Activated naive CD4-positive, alpha-beta T cell treated with anti-CD3 and anti-CD28 coated beads, Interleukin-2, amount 10 ng/mL, durations not matched to agents 7 days and 5 days (primary cell): Measurements from ENCODE around the gene LRRC25.
"Not testable (repeated sequence)": the region's sequence is repeated elsewhere in the genome, so short reads cannot be mapped to it uniquely, and the experiment has no call there.

Source experiments
- CTCF ChIA-PET: fragments of 350-600 bp; sonication (Branson Sonifier 250); formaldehyde crosslinking; loops from one replicate; lab custom pipeline; 2021; ENCODE audit warnings: antibody characterized with exemption; lab: Charles Lee
- DNase-seq: peaks from one replicate; pipeline ENCODE4 v3.0.0-alpha.2; 2020
- H3K27ac Mint-ChIP-seq: one replicate; pipeline ENCODE4 v1.8.0; 2021; ENCODE audit warnings: mild to moderate bottlenecking, moderate library complexity, mixed read lengths
- H3K27me3 Mint-ChIP-seq: one replicate; pipeline ENCODE4 v1.8.0; 2021; ENCODE audit warnings: mild to moderate bottlenecking, mixed read lengths
- H3K36me3 Mint-ChIP-seq: one replicate; pipeline ENCODE4 v1.8.0; 2021; ENCODE audit warnings: mixed read lengths
- H3K4me1 Mint-ChIP-seq: one replicate; pipeline ENCODE4 v1.8.0; 2021; ENCODE audit warnings: mixed read lengths
- H3K4me3 Mint-ChIP-seq: one replicate; pipeline ENCODE4 v1.8.0; 2021; ENCODE audit warnings: mild to moderate bottlenecking, moderate library complexity, mixed read lengths
- H3K9me3 Mint-ChIP-seq: one replicate; pipeline ENCODE4 v1.8.0; 2021; ENCODE audit warnings: mixed read lengths

LRRC25 gene

DNA sequence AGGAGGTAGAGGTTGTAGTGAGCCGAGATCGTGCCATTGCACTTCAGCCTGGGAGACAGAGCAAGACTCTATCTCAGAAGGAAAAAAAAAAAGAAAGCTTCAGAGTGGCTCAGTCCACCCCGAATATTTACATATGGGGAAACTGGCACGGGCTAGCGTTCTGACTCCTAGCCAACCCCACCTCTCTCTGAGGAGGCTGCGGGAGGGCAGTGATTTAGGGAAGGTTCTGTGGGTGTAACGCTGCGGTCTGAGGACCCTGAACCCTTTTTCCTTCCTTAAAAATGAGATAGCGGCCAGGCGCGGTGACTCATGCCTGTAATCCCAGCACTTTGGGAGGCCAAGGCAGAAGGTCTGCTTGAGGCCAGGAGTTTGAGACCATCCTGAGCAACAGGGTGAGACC is 5.0 kb downstream of the LRRC25 start:
- Mint-ChIP-seq H3K4me1 (peaks cover 16% of the 10 kb centered on the region), H3K27me3 (peaks cover 97% of the 10 kb centered on the region), H3K4me3 (no peak overlapping the region), H3K36me3 (no peaks in the 10 kb centered on the region), H3K27ac (no peak overlapping the region), H3K9me3 (no peaks in the 10 kb centered on the region)
- CTCF ChIA-PET = interaction anchor here (0.6 to 7.8 kb wide), 3 partner anchors 9 to 53 kb away, joined by 3 to 96 read pairs (median 3); no protein-coding TSS in a partner anchor
- DNase-seq = no peak

GRCh38 chr19:18391509-18392075 is 5.8 kb downstream of the LRRC25 start:
- Mint-ChIP-seq H3K36me3 (no peaks in the 10 kb centered on the region), H3K27me3 (peaks cover 97% of the 10 kb centered on the region), H3K4me1 (peaks cover 18% of the 10 kb centered on the region), H3K4me3 (no peak overlapping the region), H3K9me3 (no peaks in the 10 kb centered on the region), H3K27ac (no peak overlapping the region)
- no peak for DNase-seq
- CTCF ChIA-PET = interaction anchor here (1.1 to 7.8 kb wide), 2 partner anchors 20 to 63 kb away, joined by 3 to 96 read pairs; no protein-coding TSS in a partner anchor

DNA sequence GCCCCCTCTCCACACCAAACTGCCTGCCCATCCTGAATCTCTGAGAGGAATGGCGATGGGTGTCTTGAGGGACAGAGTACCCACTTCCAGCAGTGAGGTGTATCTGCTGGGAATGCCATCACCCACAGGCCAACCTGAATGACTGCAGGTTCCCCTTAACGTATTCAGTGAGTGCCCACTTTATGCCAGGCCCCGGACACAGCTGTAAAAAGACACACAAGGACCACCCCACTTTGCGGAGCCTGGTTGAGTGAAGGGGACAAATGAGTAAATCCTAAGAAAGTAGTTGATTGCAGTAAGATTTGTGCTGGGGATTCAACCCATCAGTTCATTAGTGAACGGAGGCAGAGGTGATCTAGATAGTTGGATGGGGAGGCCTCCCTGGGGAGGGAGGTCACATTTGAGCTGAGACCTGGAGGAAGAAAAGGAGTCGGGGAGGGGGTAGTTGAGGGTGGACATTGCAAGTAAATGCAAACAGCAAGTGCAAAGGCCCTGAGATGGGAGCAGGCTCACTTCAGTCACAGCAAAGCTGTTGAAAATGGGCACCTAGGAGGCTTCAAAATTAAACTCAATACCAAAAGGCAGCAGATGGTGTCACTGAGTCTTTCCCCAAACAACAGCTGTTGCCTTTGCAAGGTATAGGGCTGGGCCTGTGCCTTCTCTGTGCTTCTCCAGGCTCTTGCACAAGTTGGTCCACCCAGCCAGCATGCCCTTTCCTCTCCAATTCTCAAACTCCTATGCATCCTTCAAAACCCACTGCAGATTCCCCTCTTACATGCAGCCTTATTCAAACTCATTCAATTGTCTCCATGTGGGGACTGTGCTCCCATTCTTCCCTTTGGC is 7.1 kb downstream of the LRRC25 start:
- peaks cover 25% of the 10 kb centered on the region for H3K4me1 Mint-ChIP-seq
- CTCF ChIA-PET = interaction anchor here (1.1 to 7.8 kb wide), 9 partner anchors 10 to 111 kb away, joined by 3 to 96 read pairs (median 8); partner anchors contain the start of gene SSBP4
- no peak overlapping the region for H3K27ac Mint-ChIP-seq
- no peak for DNase-seq
- no peaks in the 10 kb centered on the region for H3K36me3 Mint-ChIP-seq
- no peaks in the 10 kb centered on the region for H3K9me3 Mint-ChIP-seq
- H3K4me3 Mint-ChIP-seq = no peak overlapping the region
- H3K27me3 Mint-ChIP-seq = peaks cover 97% of the 10 kb centered on the region

DNA sequence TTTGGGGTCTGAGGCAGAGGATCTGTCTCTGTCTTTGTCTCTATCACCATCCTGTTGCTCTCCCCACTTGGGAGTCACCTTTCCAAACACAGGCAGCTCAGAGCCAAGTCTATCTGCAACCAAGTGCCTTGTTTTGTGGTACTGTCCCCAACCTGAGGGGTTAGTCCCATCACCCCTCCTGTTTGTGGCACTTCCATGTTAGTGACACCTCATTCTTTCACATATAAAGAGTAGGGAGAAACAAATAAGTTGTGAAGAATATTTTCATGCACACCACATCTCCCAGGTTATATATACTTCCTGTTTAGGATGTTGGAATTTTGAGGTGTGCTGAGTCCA is 7.7 kb downstream of the LRRC25 start:
- no peak overlapping the region for H3K4me3 Mint-ChIP-seq
- H3K36me3 Mint-ChIP-seq = no peaks in the 10 kb centered on the region
- H3K4me1 Mint-ChIP-seq = peaks cover 25% of the 10 kb centered on the region
- CTCF ChIA-PET = interaction anchor here (1.2 to 7.8 kb wide), 8 partner anchors 10 to 111 kb away, joined by 3 to 96 read pairs (median 10); partner anchors contain the start of gene SSBP4
- no peak overlapping the region for H3K27ac Mint-ChIP-seq
- H3K9me3 Mint-ChIP-seq = no peaks in the 10 kb centered on the region
- no peak for DNase-seq
- peaks cover 100% of the 10 kb centered on the region for H3K27me3 Mint-ChIP-seq

DNA sequence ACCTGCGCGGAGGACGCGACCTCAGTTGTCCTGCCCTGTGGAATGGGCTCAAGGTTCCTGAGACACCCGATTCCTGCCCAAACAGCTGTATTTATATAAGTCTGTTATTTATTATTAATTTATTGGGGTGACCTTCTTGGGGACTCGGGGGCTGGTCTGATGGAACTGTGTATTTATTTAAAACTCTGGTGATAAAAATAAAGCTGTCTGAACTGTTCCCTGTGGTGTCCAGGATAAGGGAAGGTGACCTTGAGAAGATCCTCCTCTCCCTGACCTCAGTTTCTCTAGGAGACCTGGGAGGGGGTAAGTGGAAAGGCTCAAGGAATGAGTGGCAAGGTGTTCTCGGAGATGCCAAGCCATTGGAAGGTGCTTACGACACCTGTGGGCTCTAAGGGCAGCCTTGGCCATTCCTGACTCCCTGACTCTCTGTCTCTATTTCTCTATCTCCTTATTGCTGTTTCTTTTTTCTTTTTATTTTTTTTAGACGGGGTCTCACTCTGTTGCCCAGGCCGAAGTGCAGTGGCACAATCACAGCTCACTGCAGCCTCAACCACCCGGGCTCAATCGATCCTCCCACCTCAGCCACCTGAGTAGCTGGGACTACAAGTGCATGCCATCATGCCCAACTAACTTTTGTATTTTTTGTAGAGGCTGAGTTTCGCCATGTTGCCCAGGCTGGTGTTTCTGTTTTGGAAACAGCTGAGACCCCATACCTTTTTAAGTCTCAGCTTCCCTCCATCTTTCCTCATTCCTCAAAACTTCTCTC is 8.3 kb downstream of the LRRC25 start:
- Mint-ChIP-seq H3K4me3 (peak overlapping the region; percentile 23), H3K27ac (no peak overlapping the region), H3K4me1 (peaks cover 25% of the 10 kb centered on the region), H3K36me3 (no peaks in the 10 kb centered on the region), H3K27me3 (peaks cover 100% of the 10 kb centered on the region), H3K9me3 (no peaks in the 10 kb centered on the region)
- CTCF ChIA-PET = interaction anchor here (1.0 to 7.8 kb wide), 15 partner anchors 9 to 158 kb away, joined by 3 to 96 read pairs (median 7); partner anchors contain the start of genes LRRC25 and SSBP4
- no peak for DNase-seq

DNA sequence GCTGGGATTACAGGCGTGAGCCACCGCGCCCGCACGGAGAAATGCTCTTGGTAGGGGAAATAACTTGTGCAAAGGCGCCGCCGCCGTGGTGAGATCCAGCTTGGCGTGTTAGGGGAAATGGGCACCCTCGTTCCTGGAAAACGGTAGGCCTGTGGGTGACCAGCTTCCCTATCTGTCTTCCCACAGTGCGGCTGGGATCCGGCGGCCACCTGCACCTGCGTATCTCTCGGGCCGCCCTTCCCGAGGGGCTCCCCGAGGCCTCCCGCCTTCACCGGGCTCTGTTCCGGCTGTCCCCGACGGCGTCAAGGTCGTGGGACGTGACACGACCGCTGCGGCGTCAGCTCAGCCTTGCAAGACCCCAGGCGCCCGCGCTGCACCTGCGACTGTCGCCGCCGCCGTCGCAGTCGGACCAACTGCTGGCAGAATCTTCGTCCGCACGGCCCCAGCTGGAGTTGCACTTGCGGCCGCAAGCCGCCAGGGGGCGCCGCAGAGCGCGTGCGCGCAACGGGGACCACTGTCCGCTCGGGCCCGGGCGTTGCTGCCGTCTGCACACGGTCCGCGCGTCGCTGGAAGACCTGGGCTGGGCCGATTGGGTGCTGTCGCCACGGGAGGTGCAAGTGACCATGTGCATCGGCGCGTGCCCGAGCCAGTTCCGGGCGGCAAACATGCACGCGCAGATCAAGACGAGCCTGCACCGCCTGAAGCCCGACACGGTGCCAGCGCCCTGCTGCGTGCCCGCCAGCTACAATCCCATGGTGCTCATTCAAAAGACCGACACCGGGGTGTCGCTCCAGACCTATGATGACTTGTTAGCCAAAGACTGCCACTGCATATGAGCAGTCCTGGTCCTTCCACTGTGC is 9.1 kb downstream of the LRRC25 start:
- DNase-seq = peak; percentile 83
- Mint-ChIP-seq H3K9me3 (no peaks in the 10 kb centered on the region), H3K27ac (no peak overlapping the region), H3K36me3 (no peaks in the 10 kb centered on the region), H3K27me3 (peaks cover 100% of the 10 kb centered on the region), H3K4me3 (peak overlapping the region; percentile 55), H3K4me1 (peaks cover 25% of the 10 kb centered on the region)
- CTCF ChIA-PET = interaction anchor here (0.6 to 7.8 kb wide), 18 partner anchors 8 to 157 kb away, joined by 3 to 96 read pairs (median 6); partner anchors contain the start of genes LRRC25 and SSBP4

- CTCF ChIA-PET = interaction anchor here (1.0 to 7.8 kb wide), 3 partner anchors 11 to 75 kb away, joined by 3 to 96 read pairs (median 5); no protein-coding TSS in a partner anchor
- H3K9me3 Mint-ChIP-seq = no peaks in the 10 kb centered on the region
- peaks cover 95% of the 10 kb centered on the region for H3K27me3 Mint-ChIP-seq
- DNase-seq = no peak
- no peak overlapping the region for H3K4me3 Mint-ChIP-seq
- H3K36me3 Mint-ChIP-seq = no peaks in the 10 kb centered on the region
- H3K27ac Mint-ChIP-seq = no peak overlapping the region
- H3K4me1 Mint-ChIP-seq = peaks cover 23% of the 10 kb centered on the region
These were observed 10.7 kb downstream of the LRRC25 start for GRCh38 chr19:18386543-18387271.

DNA sequence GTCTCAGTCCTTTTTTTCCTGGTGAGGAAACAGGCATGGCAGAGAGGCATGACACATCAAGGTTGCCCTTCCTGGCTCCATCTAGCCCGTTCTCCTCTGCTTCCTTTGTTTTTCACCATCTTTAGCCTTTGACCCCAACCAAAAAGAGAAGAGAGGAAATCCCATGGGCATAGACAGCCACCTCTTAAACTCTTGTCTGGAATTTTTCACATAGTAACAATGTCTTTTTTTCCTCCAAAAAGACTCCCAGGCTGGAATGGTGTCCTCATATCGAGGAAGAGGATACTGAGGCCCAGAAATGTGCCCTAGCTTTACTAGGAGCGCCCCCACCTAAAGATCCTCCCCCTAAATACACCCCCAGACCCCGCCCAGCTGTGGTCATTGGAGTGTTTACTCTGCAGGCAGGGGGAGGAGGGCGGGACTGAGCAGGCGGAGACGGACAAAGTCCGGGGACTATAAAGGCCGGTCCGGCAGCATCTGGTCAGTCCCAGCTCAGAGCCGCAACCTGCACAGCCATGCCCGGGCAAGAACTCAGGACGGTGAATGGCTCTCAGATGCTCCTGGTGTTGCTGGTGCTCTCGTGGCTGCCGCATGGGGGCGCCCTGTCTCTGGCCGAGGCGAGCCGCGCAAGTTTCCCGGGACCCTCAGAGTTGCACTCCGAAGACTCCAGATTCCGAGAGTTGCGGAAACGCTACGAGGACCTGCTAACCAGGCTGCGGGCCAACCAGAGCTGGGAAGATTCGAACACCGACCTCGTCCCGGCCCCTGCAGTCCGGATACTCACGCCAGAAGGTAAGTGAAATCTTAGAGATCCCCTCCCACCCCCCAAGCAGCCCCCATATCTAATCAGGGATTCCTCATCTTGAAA is 11.5 kb downstream of the LRRC25 start, which contains the start of gene GDF15:
GDF15 (plus strand) TSS at position 484 of the 868 bp plus-strand sequence; CDS start at position 516, 32 bp downstream.
- CTCF ChIA-PET = interaction anchor here (1.0 to 7.8 kb wide), 3 partner anchors 12 to 76 kb away, joined by 3 to 96 read pairs (median 5); no protein-coding TSS in a partner anchor
- Mint-ChIP-seq H3K36me3 (no peaks in the 10 kb centered on the region), H3K4me1 (peaks cover 23% of the 10 kb centered on the region), H3K27ac (peak within 1 kb of the TSS; percentile 67), H3K27me3 (peaks cover 93% of the 10 kb centered on the region), H3K9me3 (no peaks in the 10 kb centered on the region), H3K4me3 (no peak within 1 kb of the TSS)
- peak; percentile 54 for DNase-seq

DNA sequence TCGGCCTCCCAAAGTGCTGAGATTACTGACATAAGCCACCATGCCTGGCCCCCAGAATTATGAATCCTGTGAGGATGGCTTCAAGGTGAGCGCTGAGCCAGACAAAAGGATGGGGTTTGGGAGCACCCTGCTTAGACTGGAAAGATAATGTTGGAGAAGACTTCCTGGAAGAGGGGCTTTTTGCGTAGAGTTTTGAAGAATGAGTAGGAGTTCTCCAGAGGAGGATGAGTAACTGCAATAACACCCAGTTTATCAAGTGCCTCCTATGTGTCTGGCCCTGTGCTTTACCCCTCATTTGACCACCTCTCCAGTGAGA is 12.1 kb downstream of the LRRC25 start:
- DNase-seq = no peak
- Mint-ChIP-seq H3K27ac (peak overlapping the region; percentile 67), H3K36me3 (no peaks in the 10 kb centered on the region), H3K9me3 (no peaks in the 10 kb centered on the region), H3K4me3 (no peak overlapping the region), H3K4me1 (peaks cover 23% of the 10 kb centered on the region), H3K27me3 (peaks cover 93% of the 10 kb centered on the region)
- CTCF ChIA-PET = interaction anchor here (1.0 to 7.8 kb wide), 3 partner anchors 13 to 76 kb away, joined by 3 to 96 read pairs (median 5); no protein-coding TSS in a partner anchor

DNA sequence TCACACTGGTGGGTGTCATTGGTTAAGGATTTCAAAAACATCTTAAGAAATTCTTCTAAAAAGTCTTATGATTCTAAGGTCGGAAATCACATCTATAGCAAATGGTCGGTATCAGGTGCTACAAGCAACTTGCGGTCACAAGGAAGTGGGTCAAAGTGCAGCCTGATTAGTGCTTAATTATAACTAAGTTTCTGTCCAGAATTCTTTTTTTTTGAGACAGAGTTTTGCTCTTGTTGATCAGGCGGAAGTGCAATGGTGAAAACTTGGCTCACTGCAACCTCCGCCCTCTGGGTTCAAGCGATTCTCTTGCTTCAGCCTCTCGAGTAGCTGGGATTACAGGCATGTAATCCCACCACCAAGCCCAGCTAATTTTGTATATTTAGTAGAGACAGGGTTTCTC is 12.6 kb downstream of the LRRC25 start:
- Mint-ChIP-seq H3K36me3 (no peaks in the 10 kb centered on the region), H3K4me1 (peaks cover 23% of the 10 kb centered on the region), H3K27ac (no peak overlapping the region), H3K4me3 (no peak overlapping the region), H3K27me3 (peaks cover 93% of the 10 kb centered on the region), H3K9me3 (no peaks in the 10 kb centered on the region)
- CTCF ChIA-PET = interaction anchor here (1.1 to 7.8 kb wide), 2 partner anchors 27 to 203 kb away, joined by 3 to 96 read pairs; no protein-coding TSS in a partner anchor
- no peak for DNase-seq

DNA sequence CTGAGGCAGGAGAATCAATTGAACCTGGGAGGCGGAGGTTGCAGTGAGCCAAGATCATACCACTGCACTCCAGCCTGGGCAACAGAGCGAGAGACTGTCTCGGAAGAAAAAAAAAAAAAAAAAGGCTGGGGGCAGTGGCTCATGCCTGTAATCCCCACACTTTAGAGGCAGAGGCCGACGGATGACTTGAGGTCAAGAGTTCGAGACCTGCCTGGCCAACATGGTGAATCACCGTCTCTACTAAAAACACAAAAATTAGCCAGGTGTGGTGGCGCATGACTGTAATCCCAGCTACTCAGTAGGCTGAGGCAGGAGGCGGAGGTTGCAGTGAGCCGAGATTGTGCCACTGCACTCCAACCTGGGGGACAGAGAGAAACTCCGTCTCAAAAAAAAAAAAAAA is 13.8 kb downstream of the LRRC25 start:
- DNase-seq, H3K4me3 Mint-ChIP-seq, H3K9me3 Mint-ChIP-seq, H3K27ac Mint-ChIP-seq, H3K36me3 Mint-ChIP-seq: not testable (repeated sequence)
- peaks cover 87% of the 10 kb centered on the region for H3K27me3 Mint-ChIP-seq
- peaks cover 23% of the 10 kb centered on the region for H3K4me1 Mint-ChIP-seq
- CTCF ChIA-PET = interaction anchor here (0.7 to 1.1 kb wide), 3 partner anchors 29 to 425 kb away, joined by 3 to 4 read pairs (median 3); no protein-coding TSS in a partner anchor

- H3K9me3 Mint-ChIP-seq = no peaks in the 10 kb centered on the region
- no peaks in the 10 kb centered on the region for H3K36me3 Mint-ChIP-seq
- H3K4me1 Mint-ChIP-seq = peaks cover 3% of the 10 kb centered on the region
- H3K27me3 Mint-ChIP-seq = peaks cover 68% of the 10 kb centered on the region
- no peak for DNase-seq
- H3K4me3 Mint-ChIP-seq = no peak overlapping the region
- no peak overlapping the region for H3K27ac Mint-ChIP-seq
- CTCF ChIA-PET = interaction anchor here (0.6 to 2.9 kb wide), 4 partner anchors 8 to 317 kb away, joined by 3 to 12 read pairs (median 3); no protein-coding TSS in a partner anchor
These were observed 16.6 kb downstream of the LRRC25 start for GRCh38 chr19:18380843-18381242.
